Measurements from ENCODE around the gene STAC3.

The STAC3 gene

GRCh38 chr12:57196439-57196838 is 54.5 kb downstream of the STAC3 start:
- Histone ChIP-seq H3K9me3 (ENCODE audit: insufficient read depth, low read length, severe bottlenecking) (no peaks in the 10 kb centered on the region), H2AFZ (ENCODE audit: low read depth, low read length) (no peak overlapping the region), H3K4me3 (ENCODE audit: low read depth in 1 of 2, low read length in 2 of 2) (no peak overlapping the region), H3K79me2 (ENCODE audit: insufficient read depth, low read length) (no peaks in the 10 kb centered on the region), H3K36me3 (ENCODE audit: insufficient read depth, low read length) (no peaks in the 10 kb centered on the region), H3K27me3 (ENCODE audit: insufficient read depth, low read length, poor library complexity) (no peaks in the 10 kb centered on the region), H3K4me2 (ENCODE audit: insufficient read depth, low read length) (no peak overlapping the region), H3K4me1 (ENCODE audit: insufficient read depth, low read length) (no peaks in the 10 kb centered on the region), H3K27ac (ENCODE audit: low read length) (no peak overlapping the region), H3K9ac (ENCODE audit: low read depth, low read length) (no peak overlapping the region), H4K20me1 (ENCODE audit: insufficient read depth, low read length) (no peaks in the 10 kb centered on the region; the same call in 1 of the 2 replicates)
- DNase-seq, result no peak
- ATAC-seq (ENCODE audit: insufficient read depth, low read depth), result no peak
- TF ChIP-seq EZH2 (IDR thresholded peaks at IDR 0.05; ENCODE audit: borderline replicate concordance, low read depth, low read length, severe bottlenecking) (no peak), CTCF (IDR thresholded peaks at IDR 0.05; ENCODE audit: borderline replicate concordance, extremely low read depth, low read length, poor library complexity, severe bottlenecking) (no peak)

GRCh38 chr12:57195611-57196371 is 55.2 kb downstream of the STAC3 start:
- no peak for DNase-seq
- Histone ChIP-seq H3K36me3 (ENCODE audit: insufficient read depth, low read length) (no peaks in the 10 kb centered on the region), H4K20me1 (ENCODE audit: insufficient read depth, low read length) (no peaks in the 10 kb centered on the region; the same call in 1 of the 2 replicates)

DNA sequence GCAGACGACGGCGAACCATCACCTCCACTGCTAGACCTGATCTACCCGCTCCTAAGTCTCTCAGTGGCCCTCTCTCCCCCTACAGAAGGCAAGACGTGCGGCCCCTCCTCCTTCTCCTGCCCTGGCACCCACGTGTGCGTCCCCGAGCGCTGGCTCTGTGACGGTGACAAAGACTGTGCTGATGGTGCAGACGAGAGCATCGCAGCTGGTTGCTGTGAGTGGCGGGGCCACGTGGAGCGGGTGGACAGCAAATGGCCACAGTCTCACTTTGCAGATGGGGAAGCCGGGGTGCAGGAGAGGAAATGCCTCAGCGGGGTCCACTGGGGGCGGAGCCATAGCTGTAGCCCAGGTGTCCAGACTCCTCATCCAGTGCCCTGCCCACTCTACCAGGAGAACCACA is 55.8 kb downstream of the STAC3 start:
- H3K9ac ChIP-seq (ENCODE audit: low read depth, low read length), result no peak overlapping the region
- no peak overlapping the region for H3K27ac ChIP-seq (ENCODE audit: low read length)
- TF ChIP-seq CTCF (IDR thresholded peaks at IDR 0.05; ENCODE audit: borderline replicate concordance, extremely low read depth, low read length, poor library complexity, severe bottlenecking), result no peak
- no peak for TF ChIP-seq EZH2 (IDR thresholded peaks at IDR 0.05; ENCODE audit: borderline replicate concordance, low read depth, low read length, severe bottlenecking)
- ATAC-seq (ENCODE audit: insufficient read depth, low read depth) (no peak), DNase-seq (no peak)
- no peaks in the 10 kb centered on the region for H3K79me2 ChIP-seq (ENCODE audit: insufficient read depth, low read length)
- H3K4me1 ChIP-seq (ENCODE audit: insufficient read depth, low read length), result no peaks in the 10 kb centered on the region
- H3K36me3 ChIP-seq (ENCODE audit: insufficient read depth, low read length), result no peaks in the 10 kb centered on the region
- H3K27me3 ChIP-seq (ENCODE audit: insufficient read depth, low read length, poor library complexity), result no peaks in the 10 kb centered on the region
- no peaks in the 10 kb centered on the region; the same call in 1 of the 2 replicates for H4K20me1 ChIP-seq (ENCODE audit: insufficient read depth, low read length)
- H2AFZ ChIP-seq (ENCODE audit: low read depth, low read length), result no peak overlapping the region
- no peak overlapping the region for H3K4me2 ChIP-seq (ENCODE audit: insufficient read depth, low read length)
- no peak overlapping the region for H3K4me3 ChIP-seq (ENCODE audit: low read depth in 1 of 2, low read length in 2 of 2)
- no peaks in the 10 kb centered on the region for H3K9me3 ChIP-seq (ENCODE audit: insufficient read depth, low read length, severe bottlenecking)

More at GRCh38 chr12:57195611-57196371, 55.2 kb downstream of the STAC3 start:
- no peak for ATAC-seq (ENCODE audit: insufficient read depth, low read depth)
- Histone ChIP-seq H3K9ac (ENCODE audit: low read depth, low read length) (no peak overlapping the region), H3K9me3 (ENCODE audit: insufficient read depth, low read length, severe bottlenecking) (no peaks in the 10 kb centered on the region), H3K4me1 (ENCODE audit: insufficient read depth, low read length) (no peaks in the 10 kb centered on the region), H3K79me2 (ENCODE audit: insufficient read depth, low read length) (no peaks in the 10 kb centered on the region), H3K4me2 (ENCODE audit: insufficient read depth, low read length) (no peak overlapping the region), H3K27me3 (ENCODE audit: insufficient read depth, low read length, poor library complexity) (no peaks in the 10 kb centered on the region), H2AFZ (ENCODE audit: low read depth, low read length) (no peak overlapping the region), H3K27ac (ENCODE audit: low read length) (no peak overlapping the region), H3K4me3 (ENCODE audit: low read depth in 1 of 2, low read length in 2 of 2) (no peak overlapping the region)
- TF ChIP-seq EZH2 (IDR thresholded peaks at IDR 0.05; ENCODE audit: borderline replicate concordance, low read depth, low read length, severe bottlenecking) (no peak), CTCF (IDR thresholded peaks at IDR 0.05; ENCODE audit: borderline replicate concordance, extremely low read depth, low read length, poor library complexity, severe bottlenecking) (peak; percentile 7)
